HG03196 (cell line): ENCODE data around the gene TSPAN32.
"Not testable (repeated sequence)": the region's sequence is repeated elsewhere in the genome, so short reads cannot be mapped to it uniquely, and the experiment has no call there.

Experiments used
- ATAC-seq: cut with Tn5 transposase; IDR thresholded peaks from one replicate; pipeline ENCODE4 v1.9.1; 2021; ENCODE audit not compliant: unreplicated experiment

Gene TSPAN32

DNA sequence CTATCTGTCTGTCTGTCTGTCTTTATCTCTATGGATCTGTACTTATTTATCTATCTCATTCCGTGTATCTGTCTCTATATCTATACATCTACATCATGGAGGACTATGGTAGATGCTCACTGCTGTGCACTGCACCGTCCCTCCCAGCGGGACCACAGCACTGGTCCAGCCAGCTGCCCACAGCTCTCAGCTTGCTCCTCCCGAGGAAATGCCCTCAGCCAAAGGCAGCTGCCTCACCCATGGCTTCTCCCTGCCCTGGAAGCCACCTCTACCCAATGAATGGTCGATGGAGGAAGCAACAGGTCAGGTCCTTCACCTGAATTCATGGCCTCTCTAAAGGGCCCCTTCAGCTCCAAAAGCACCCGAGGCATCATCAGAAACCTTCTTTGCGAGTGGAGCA, 60.6 kb downstream of the TSPAN32 start:
- ATAC-seq, result no peak

DNA sequence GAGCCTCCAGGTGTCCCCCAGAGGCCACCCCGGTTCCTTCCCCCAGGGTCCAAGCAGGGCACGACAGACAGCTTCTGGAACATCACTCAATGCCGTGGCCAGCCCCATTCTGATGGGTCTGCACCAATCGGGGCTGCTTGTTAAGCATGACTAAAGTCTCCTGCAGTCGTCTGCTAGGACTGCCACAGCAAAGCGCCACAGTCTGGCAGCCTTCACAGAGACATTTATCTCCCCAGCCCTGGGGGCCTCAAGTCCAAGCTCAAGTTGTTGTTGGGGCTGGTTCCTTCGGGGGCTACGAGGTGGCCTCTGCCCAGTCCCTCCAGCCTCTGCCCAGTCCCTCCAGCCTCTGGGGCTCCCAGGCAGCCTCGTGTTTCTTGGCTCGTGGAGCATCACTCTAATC, 61.3 kb downstream of the TSPAN32 start:
- no peak for ATAC-seq

DNA sequence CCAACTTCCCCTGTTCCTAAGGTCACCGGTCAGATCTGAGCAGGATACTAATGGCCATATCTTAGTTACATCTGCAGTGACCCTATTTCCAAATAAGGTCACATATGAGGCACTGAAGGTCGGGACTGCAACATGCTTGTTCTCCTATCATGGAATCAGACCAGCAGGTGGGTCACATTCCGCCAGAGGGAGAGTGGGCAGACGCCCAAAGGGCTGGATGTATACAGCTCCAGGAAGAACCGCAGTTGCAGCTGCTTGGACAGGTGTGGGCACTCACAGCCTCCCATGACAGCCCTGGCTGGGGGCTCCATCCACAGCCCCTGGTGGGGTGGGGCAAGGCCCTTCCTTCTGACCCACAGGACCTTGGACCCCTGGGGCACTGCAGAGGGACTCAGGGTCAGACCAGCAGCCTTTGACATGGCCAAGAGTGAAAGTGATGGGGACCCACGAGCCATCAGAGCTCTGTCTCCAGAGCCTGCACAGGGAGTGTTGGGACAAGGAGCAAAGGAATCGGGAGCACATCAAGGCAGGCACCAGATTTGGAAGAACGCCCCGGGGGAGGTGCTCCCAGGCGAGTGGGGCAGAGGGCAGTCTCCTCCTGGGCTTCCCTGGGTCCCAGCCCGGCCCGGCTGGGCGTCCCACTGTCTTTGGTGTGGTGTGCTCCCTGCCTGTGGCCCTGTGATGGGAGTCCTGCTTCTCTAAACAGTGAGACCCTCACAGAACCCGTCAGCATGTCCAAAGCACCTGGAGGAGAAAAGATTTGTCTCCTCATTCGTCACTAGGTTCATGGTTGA, 62.0 kb downstream of the TSPAN32 start:
- no peak for ATAC-seq

DNA sequence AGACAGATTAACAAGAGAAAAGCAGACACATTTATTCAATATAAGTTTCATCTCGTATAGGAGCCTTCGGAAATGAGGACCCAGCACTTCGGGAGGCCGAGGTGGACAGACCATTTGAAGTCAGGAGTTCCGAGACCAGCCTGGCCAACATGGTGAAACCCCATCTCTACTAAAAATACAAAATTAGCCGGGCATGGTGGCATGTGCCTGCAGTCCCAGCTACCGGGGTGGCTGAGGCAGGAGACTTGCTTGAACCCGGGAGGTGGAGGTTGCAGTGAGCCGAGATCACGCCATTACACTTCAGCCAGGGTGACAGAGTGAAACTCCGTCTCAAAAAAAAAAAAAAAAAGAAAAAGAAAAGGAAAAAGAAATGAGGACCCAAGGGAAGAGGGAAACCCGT, 62.6 kb downstream of the TSPAN32 start:
- not testable (repeated sequence) for ATAC-seq

DNA sequence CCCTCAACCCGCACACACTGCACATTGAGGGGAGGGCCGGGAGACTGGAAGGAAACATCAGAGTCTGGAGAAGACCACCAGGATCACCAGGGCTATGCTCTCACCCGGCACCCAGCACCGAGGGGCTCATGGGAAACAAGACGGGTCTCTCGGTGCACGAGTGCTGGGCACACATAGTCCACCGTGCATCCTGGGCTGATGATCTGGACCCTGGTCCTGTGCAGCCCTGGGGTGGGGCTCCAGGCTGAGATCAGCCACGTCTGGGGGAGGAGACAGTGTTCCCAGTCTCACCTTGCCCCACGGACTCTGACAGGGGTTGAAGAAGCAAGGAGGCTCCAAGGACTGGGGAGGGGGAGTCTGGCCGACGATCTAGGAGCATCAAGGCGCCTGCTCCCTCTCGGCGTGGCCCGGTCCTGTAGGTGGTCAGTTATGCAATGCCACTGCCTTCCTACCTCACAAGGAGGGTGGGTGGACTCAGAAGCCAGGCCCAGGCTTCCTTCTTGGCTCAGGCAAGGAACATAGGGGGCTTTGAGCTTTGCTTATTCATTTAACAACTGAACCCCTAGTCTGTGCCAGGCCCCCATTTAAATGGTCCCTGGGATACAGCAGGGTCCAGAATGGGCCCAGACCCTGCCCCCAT, 63.9 kb downstream of the TSPAN32 start:
- no peak for ATAC-seq

DNA sequence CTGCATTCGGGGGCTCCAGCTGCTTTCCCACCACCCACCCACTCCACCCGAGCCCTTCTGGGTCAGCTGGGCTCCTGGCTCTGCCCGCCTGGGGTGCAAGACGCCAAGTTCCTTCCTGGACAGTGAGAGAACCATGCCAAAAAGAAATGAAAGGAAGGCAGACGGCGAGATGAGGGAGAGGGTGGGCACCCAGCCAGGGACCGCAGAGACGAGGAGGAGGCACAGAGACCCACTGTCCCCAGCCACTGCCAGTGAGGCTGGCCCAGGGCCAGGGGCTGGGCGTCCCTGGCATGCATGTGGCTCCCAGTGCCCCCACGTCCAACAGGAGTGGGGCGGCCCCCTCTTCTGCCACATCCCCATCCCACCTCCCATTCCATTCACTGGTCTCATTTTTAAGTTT, 64.5 kb downstream of the TSPAN32 start:
- no peak for ATAC-seq

DNA sequence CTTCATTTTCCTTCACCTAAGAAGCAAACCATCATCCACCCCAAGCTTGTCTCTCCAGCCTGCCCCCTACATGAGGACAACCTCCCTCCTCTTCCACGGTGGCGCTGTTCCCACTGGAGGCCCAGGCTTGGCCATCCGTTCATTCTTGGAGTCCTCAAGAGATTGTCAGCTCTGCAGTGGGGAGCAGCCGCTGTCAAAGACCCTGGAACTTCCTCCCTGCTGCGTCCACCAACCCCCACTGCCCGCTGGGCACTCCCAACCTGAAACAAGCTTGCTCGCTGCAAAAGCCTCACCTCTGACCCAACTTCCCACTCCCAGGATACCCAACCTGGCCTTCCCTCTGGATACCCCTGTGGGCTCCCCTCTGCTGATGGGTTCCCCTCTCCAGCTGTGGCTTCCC, 64.9 kb downstream of the TSPAN32 start:
- no peak for ATAC-seq

DNA sequence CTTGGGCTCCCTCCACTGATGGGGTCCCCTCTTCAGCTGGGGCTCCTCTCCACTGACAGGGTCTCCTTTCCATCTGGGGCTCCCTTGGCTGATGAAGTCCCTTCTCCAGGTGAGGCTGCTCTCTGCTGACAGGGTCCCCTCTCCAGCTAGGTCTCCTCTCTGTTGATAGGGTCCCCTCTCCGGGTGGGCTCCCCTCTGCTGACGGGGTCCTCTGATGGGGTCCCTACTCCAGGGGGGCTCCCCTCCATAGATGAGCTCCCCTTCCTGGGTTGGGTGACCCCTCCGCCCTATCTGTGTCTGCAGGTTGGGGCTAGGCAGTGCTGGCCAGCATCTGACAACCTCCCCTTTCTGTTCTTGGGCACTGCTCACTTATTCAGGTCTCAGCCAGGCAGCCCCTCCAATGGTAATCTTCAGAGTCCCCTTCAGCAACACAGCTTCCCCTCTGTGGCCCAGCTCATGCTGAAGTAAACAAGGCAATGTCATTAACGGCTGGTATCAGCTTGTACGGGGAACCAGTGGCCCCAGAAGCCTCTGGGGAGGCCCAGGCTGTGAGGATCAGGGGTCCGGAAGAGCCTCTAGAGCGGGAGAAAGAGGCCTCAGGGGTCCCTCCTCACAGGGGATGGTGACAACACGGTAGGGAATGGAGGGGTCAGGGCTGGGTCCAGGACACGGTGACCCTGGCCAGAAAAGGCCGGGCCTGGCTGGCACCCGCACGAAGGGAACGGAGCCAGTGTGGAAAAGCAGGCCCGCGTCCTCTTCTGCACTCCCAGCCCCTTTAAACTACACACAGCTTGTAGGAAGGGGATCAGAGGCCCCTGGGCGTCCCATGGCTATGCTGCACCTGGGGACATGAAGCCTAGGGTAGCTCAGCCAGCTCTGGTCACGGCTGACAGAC, 65.7 kb downstream of the TSPAN32 start:
- no peak for ATAC-seq
